Stimulated activated naive CD8-positive, alpha-beta T cell treated with anti-CD3 and anti-CD28 coated beads, Interleukin-15, amount 100 ng/mL, for 72 hours (primary cell): ENCODE measurements around the gene CCDC146.
"Not testable (repeated sequence)": the region's sequence is repeated elsewhere in the genome, so short reads cannot be mapped to it uniquely, and the experiment has no call there.

Experiments used
- ATAC-seq: fragments of 150-1000 bp; cut with Tn5 transposase; 2 replicates; pipeline ENCODE4 v1.10.0; 2021; ENCODE audit warnings: mild to moderate bottlenecking, moderate library complexity
- DNase-seq, 2 donors: peaks; one replicate each; pipeline ENCODE4 v3.0.0; 2021 to 2022
- H3K27ac Mint-ChIP-seq, 2 donors: one replicate each; pipeline ENCODE4 v1.8.0; 2022; ENCODE audit warnings: mild to moderate bottlenecking in 2 of 2, mixed read lengths in 2 of 2, moderate library complexity in 2 of 2
- H3K27me3 Mint-ChIP-seq: one replicate; pipeline ENCODE4 v1.8.0; 2022; ENCODE audit warnings: mixed read lengths
- H3K4me1 Mint-ChIP-seq: one replicate; pipeline ENCODE4 v1.8.0; 2022; ENCODE audit warnings: mild to moderate bottlenecking, mixed read lengths
- H3K4me3 Mint-ChIP-seq, 2 donors: one replicate each; pipeline ENCODE4 v1.8.0; 2022; ENCODE audit warnings: mild to moderate bottlenecking in 2 of 2, mixed read lengths in 2 of 2, moderate library complexity in 1 of 2
- H3K9me3 Mint-ChIP-seq, 2 donors: one replicate each; pipeline ENCODE4 v1.8.0; 2022; ENCODE audit warnings: mixed read lengths in 2 of 2

Gene CCDC146

GRCh38 chr7:77178024-77178423 lies 55.6 kb downstream of the CCDC146 start:
- DNase-seq, H3K27ac Mint-ChIP-seq, H3K4me3 Mint-ChIP-seq, H3K4me1 Mint-ChIP-seq, H3K27me3 Mint-ChIP-seq, ATAC-seq, H3K9me3 Mint-ChIP-seq: not testable (repeated sequence)

- no peak for ATAC-seq
- no peaks in the 10 kb centered on the region for H3K9me3 Mint-ChIP-seq
- peak overlapping the region in 1 of 2 donors; percentile 0 for H3K27ac Mint-ChIP-seq
- H3K4me1 Mint-ChIP-seq = no peaks in the 10 kb centered on the region
- H3K27me3 Mint-ChIP-seq = no peaks in the 10 kb centered on the region
- no peak overlapping the region for H3K4me3 Mint-ChIP-seq
- no peak for DNase-seq
Observed at GRCh38 chr7:77181015-77181595, 58.7 kb downstream of the CCDC146 start.

- no peaks in the 10 kb centered on the region for H3K4me1 Mint-ChIP-seq
- no peak overlapping the region for H3K27ac Mint-ChIP-seq
- DNase-seq (no peak), ATAC-seq (no peak)
- H3K9me3 Mint-ChIP-seq = no peaks in the 10 kb centered on the region
- H3K27me3 Mint-ChIP-seq = no peaks in the 10 kb centered on the region
- no peak overlapping the region for H3K4me3 Mint-ChIP-seq
Observed at GRCh38 chr7:77181734-77182133, 59.3 kb downstream of the CCDC146 start.

- no peaks in the 10 kb centered on the region for H3K9me3 Mint-ChIP-seq
- no peak overlapping the region for H3K27ac Mint-ChIP-seq
- DNase-seq (no peak), ATAC-seq (no peak)
- no peaks in the 10 kb centered on the region for H3K27me3 Mint-ChIP-seq
- no peak overlapping the region for H3K4me3 Mint-ChIP-seq
- no peaks in the 10 kb centered on the region for H3K4me1 Mint-ChIP-seq
Observed at GRCh38 chr7:77182261-77182660, 59.8 kb downstream of the CCDC146 start.

- Mint-ChIP-seq H3K4me3 (no peak overlapping the region), H3K9me3 (no peaks in the 10 kb centered on the region), H3K27ac (no peak overlapping the region), H3K27me3 (no peaks in the 10 kb centered on the region), H3K4me1 (no peaks in the 10 kb centered on the region)
- no peak for ATAC-seq
- DNase-seq = no peak
Observed at GRCh38 chr7:77184463-77184862, 62.0 kb downstream of the CCDC146 start.

GRCh38 chr7:77184990-77185389 lies 62.6 kb downstream of the CCDC146 start:
- no peak overlapping the region for H3K27ac Mint-ChIP-seq
- H3K9me3 Mint-ChIP-seq = no peaks in the 10 kb centered on the region
- H3K4me1 Mint-ChIP-seq = no peaks in the 10 kb centered on the region
- no peak for DNase-seq
- ATAC-seq = no peak
- H3K27me3 Mint-ChIP-seq = no peaks in the 10 kb centered on the region
- no peak overlapping the region for H3K4me3 Mint-ChIP-seq

- H3K4me3 Mint-ChIP-seq = no peak overlapping the region
- H3K4me1 Mint-ChIP-seq = no peaks in the 10 kb centered on the region
Observed at GRCh38 chr7:77185866-77186265, 63.5 kb downstream of the CCDC146 start.

GRCh38 chr7:77188731-77189437 lies 66.5 kb downstream of the CCDC146 start:
- H3K4me3 Mint-ChIP-seq = no peak overlapping the region
- ATAC-seq (no peak), DNase-seq (no peak)
- H3K4me1 Mint-ChIP-seq = peaks cover 11% of the 10 kb centered on the region
- no peaks in the 10 kb centered on the region for H3K27me3 Mint-ChIP-seq
- no peak overlapping the region for H3K27ac Mint-ChIP-seq
- H3K9me3 Mint-ChIP-seq = no peaks in the 10 kb centered on the region

More at GRCh38 chr7:77185866-77186265, 63.5 kb downstream of the CCDC146 start:
- H3K27ac Mint-ChIP-seq = no peak overlapping the region
- no peaks in the 10 kb centered on the region for H3K27me3 Mint-ChIP-seq
- H3K9me3 Mint-ChIP-seq = no peaks in the 10 kb centered on the region
- DNase-seq (no peak), ATAC-seq (no peak)

- Mint-ChIP-seq H3K4me3 (no peak overlapping the region), H3K27me3 (no peaks in the 10 kb centered on the region), H3K27ac (no peak overlapping the region), H3K9me3 (no peaks in the 10 kb centered on the region), H3K4me1 (peaks cover 39% of the 10 kb centered on the region)
- no peak for DNase-seq
- no peak for ATAC-seq
Observed at GRCh38 chr7:77197141-77197540, 74.7 kb downstream of the CCDC146 start.

- peak within 1 kb of the TSS; percentile 34 to 38 for H3K27ac Mint-ChIP-seq
- no peaks in the 10 kb centered on the region for H3K27me3 Mint-ChIP-seq
- H3K4me1 Mint-ChIP-seq = peaks cover 36% of the 10 kb centered on the region
- peak; percentile 7 to 20 for DNase-seq
- H3K9me3 Mint-ChIP-seq = no peaks in the 10 kb centered on the region
- peak; percentile 87 for ATAC-seq
- peak within 1 kb of the TSS; percentile 73 to 83 for H3K4me3 Mint-ChIP-seq
Observed at GRCh38 chr7:77199013-77199966, 76.9 kb downstream of the CCDC146 start, which contains the start of gene FGL2. TSS of gene FGL2 (minus strand) at chr7:77199819. CDS start at chr7:77199793, 26 bp downstream.

GRCh38 chr7:77200542-77200941 lies 78.1 kb downstream of the CCDC146 start:
- Mint-ChIP-seq H3K4me3 (peak overlapping the region in 1 of 2 donors; percentile 31), H3K9me3 (no peaks in the 10 kb centered on the region), H3K27me3 (no peaks in the 10 kb centered on the region), H3K27ac (no peak overlapping the region), H3K4me1 (peaks cover 36% of the 10 kb centered on the region)
- ATAC-seq (no peak), DNase-seq (no peak)

- H3K4me1 Mint-ChIP-seq = peaks cover 36% of the 10 kb centered on the region
Observed at GRCh38 chr7:77202481-77202976, 80.1 kb downstream of the CCDC146 start.

GRCh38 chr7:77205706-77206105 lies 83.3 kb downstream of the CCDC146 start:
- no peaks in the 10 kb centered on the region for H3K27me3 Mint-ChIP-seq
- H3K9me3 Mint-ChIP-seq = peaks cover 18 to 26% of the 10 kb centered on the region in 2 donors
- ATAC-seq (no peak), DNase-seq (no peak)
- no peak overlapping the region for H3K4me3 Mint-ChIP-seq
- peaks cover 11% of the 10 kb centered on the region for H3K4me1 Mint-ChIP-seq
- no peak overlapping the region for H3K27ac Mint-ChIP-seq

More at GRCh38 chr7:77202481-77202976, 80.1 kb downstream of the CCDC146 start:
- ATAC-seq (peak; percentile 70), DNase-seq (no peak)
- no peaks in the 10 kb centered on the region for H3K9me3 Mint-ChIP-seq
- no peaks in the 10 kb centered on the region for H3K27me3 Mint-ChIP-seq
- H3K4me3 Mint-ChIP-seq = no peak overlapping the region
- no peak overlapping the region for H3K27ac Mint-ChIP-seq

- Mint-ChIP-seq H3K9me3 (peaks cover 18 to 28% of the 10 kb centered on the region in 2 donors), H3K4me1 (no peaks in the 10 kb centered on the region), H3K4me3 (no peak overlapping the region), H3K27me3 (no peaks in the 10 kb centered on the region), H3K27ac (no peak overlapping the region)
- no peak for ATAC-seq
- DNase-seq = no peak
Observed at GRCh38 chr7:77208416-77208815, 86.0 kb downstream of the CCDC146 start.

GRCh38 chr7:77209479-77210139 lies 87.2 kb downstream of the CCDC146 start:
- ATAC-seq (no peak), DNase-seq (no peak)
- Mint-ChIP-seq H3K27me3 (no peaks in the 10 kb centered on the region), H3K9me3 (peaks cover 18 to 28% of the 10 kb centered on the region in 2 donors), H3K27ac (no peak overlapping the region), H3K4me1 (no peaks in the 10 kb centered on the region), H3K4me3 (no peak overlapping the region)
